ENCODE measurements around the gene ABCC2. TPM values are rescaled to one million over a fixed set of nuclear protein-coding genes. Genes with fewer than 3 reads are reported as not detected.

The ABCC2 gene
- total and polyA plus RNA-seq, 2 donors (not counting 1 experiment from before 2014, with no cell fraction given) = 4.2 to 7.0 TPM

DNA sequence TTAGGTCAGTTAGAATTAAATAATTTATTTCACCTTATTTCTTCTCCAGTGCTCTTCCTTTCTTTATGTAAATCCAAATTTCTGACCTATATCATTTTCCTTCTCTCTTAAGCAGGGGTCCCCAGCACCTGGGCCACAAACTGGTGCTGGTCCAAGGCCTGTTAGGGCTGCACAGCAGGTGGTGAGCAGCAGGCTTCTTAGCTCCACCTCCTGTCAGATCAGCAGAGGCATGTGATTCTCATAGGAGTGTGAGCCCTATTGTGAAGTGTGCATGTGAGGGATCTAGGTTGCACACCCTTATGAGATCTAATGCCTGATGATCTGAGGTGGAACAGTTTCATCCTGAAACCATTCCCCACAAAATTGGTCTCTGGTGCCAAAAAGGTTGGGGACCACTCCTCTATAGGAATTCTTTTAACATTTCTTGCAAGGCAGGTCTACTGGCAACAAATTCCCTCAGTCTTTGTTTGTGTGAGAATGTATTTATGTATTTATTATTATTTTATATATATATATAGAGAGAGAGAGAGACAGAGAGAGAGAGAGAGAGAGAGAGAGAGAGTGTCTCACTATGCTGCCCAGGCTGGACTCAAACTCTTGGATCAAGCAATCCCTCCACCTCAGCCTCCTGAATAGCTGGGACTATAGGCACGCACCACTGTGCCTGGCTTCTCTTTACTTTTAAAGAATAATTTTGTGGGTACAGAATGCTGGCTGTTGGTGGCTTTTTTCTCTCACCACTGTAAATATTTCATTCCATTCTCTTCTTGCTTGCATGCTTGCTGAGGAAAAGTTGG lies 4.3 kb upstream of the ABCC2 start:
- Mint-ChIP-seq H3K4me3 (peak overlapping the region; percentile 69), H3K27me3 (no peaks in the 10 kb centered on the region), H3K27ac (no peak overlapping the region), H3K9me3 (ENCODE audit: insufficient read depth) (no peaks in the 10 kb centered on the region), H3K4me1 (peaks cover 27% of the 10 kb centered on the region)
- peak overlapping the region; percentile 38 for H3K9ac ChIP-seq (ENCODE audit: low read length)
- WGBS (ENCODE audit: insufficient coverage) = no CpG with 5 or more reads among the region's 1 CpG
- peak overlapping the region; percentile 62 for H3K4me2 ChIP-seq (replicated peaks; ENCODE audit: low read depth, low read length, poor library complexity, severe bottlenecking)
- H3K79me2 ChIP-seq (ENCODE audit: control insufficient read depth, insufficient read depth, low read length) = no peaks in the 10 kb centered on the region
- H3K9me3 ChIP-seq (ENCODE audit: control extremely low read depth in 1 of 3, control insufficient read depth in 2 of 3, insufficient read depth in 1 of 3, low read length in 2 of 3) = no peaks in the 10 kb centered on the region
- peaks cover 18 to 25% of the 10 kb centered on the region in 2 donors for H3K4me1 ChIP-seq (ENCODE audit: control insufficient read depth in 2 of 2, insufficient read depth in 2 of 2, low read length in 2 of 2)
- H2AFZ ChIP-seq (ENCODE audit: insufficient read depth, low read depth, low read length, poor library complexity, severe bottlenecking) = no peak overlapping the region
- H3K4me3 ChIP-seq (ENCODE audit: control extremely low read depth in 1 of 5, extremely low read depth in 1 of 5, insufficient read depth in 1 of 5, low read depth in 2 of 5, low read length in 4 of 5) = no peak overlapping the region
- H4K20me1 ChIP-seq (ENCODE audit: control insufficient read depth, insufficient read depth, low read length, poor library complexity, severe bottlenecking) = no peaks in the 10 kb centered on the region
- ChIA-PET CTCF (no interaction called here), POLR2A (no interaction called here)
- ATAC-seq (ENCODE audit: low read depth) = no peak
- H3K36me3 ChIP-seq (replicated peaks in 1 of 2; ENCODE audit: control extremely low read depth in 1 of 2, control insufficient read depth in 1 of 2, extremely low read depth in 1 of 2, insufficient read depth in 2 of 2, low read length in 1 of 2) = no peaks in the 10 kb centered on the region
- peak; percentile 17 for DNase-seq
- TF ChIP-seq, protein P1, sequence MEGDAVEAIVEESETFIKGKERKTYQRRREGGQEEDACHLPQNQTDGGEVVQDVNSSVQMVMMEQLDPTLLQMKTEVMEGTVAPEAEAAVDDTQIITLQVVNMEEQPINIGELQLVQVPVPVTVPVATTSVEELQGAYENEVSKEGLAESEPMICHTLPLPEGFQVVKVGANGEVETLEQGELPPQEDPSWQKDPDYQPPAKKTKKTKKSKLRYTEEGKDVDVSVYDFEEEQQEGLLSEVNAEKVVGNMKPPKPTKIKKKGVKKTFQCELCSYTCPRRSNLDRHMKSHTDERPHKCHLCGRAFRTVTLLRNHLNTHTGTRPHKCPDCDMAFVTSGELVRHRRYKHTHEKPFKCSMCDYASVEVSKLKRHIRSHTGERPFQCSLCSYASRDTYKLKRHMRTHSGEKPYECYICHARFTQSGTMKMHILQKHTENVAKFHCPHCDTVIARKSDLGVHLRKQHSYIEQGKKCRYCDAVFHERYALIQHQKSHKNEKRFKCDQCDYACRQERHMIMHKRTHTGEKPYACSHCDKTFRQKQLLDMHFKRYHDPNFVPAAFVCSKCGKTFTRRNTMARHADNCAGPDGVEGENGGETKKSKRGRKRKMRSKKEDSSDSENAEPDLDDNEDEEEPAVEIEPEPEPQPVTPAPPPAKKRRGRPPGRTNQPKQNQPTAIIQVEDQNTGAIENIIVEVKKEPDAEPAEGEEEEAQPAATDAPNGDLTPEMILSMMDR (IDR thresholded peaks at IDR 0.05) = no peak
- no peak for TF ChIP-seq EZH2 (IDR thresholded peaks at IDR 0.05; ENCODE audit: borderline replicate concordance, insufficient read depth, low read depth, low read length, poor library complexity, severe bottlenecking)
- H3K27ac ChIP-seq (ENCODE audit: low read length in 2 of 2) = no peak overlapping the region
- intact Hi-C loops (cut with micrococcal nuclease) = no loop called here
- H3K27me3 ChIP-seq (replicated peaks in 1 of 4; ENCODE audit: control extremely low read depth in 1 of 4, control insufficient read depth in 3 of 4, insufficient read depth in 4 of 4, low read length in 3 of 4) = no peaks in the 10 kb centered on the region

DNA sequence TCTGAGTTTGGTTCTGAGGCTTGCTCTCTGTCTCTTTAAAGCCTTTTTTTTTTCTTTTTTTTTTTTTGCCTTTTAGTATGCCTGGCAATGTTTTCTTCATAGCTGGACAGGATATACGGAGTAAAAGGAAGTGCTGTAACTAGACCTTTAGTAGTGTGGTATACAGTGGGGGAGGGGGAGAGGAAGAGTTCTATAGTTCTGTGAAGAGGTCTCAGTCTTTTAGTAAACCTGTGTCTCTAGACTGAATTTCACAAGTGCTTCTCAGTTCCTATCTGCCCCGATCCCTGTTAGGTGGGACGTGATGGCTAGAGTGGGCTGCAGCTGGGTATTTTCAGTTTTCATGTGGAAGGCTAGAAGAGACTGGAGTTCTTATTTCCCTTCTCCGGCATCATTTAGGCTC lies 3.1 kb upstream of the ABCC2 start:
- Histone ChIP-seq H3K36me3 (replicated peaks in 1 of 2; ENCODE audit: control extremely low read depth in 1 of 2, control insufficient read depth in 1 of 2, extremely low read depth in 1 of 2, insufficient read depth in 2 of 2, low read length in 1 of 2) (peaks cover 0 to 1% of the 10 kb centered on the region in 2 experiments), H3K4me1 (ENCODE audit: control insufficient read depth in 2 of 2, insufficient read depth in 2 of 2, low read length in 2 of 2) (peaks cover 18 to 25% of the 10 kb centered on the region in 2 donors), H3K4me2 (replicated peaks; ENCODE audit: low read depth, low read length, poor library complexity, severe bottlenecking) (no peak overlapping the region), H3K4me3 (ENCODE audit: control extremely low read depth in 1 of 5, extremely low read depth in 1 of 5, insufficient read depth in 1 of 5, low read depth in 2 of 5, low read length in 4 of 5) (no peak overlapping the region), H3K27ac (ENCODE audit: low read length in 2 of 2) (no peak overlapping the region), H3K9ac (ENCODE audit: low read length) (no peak overlapping the region), H3K9me3 (ENCODE audit: control extremely low read depth in 1 of 3, control insufficient read depth in 2 of 3, insufficient read depth in 1 of 3, low read length in 2 of 3) (no peaks in the 10 kb centered on the region), H3K27me3 (replicated peaks in 1 of 4; ENCODE audit: control extremely low read depth in 1 of 4, control insufficient read depth in 3 of 4, insufficient read depth in 4 of 4, low read length in 3 of 4) (no peaks in the 10 kb centered on the region), H2AFZ (ENCODE audit: insufficient read depth, low read depth, low read length, poor library complexity, severe bottlenecking) (no peak overlapping the region), H3K79me2 (ENCODE audit: control insufficient read depth, insufficient read depth, low read length) (no peaks in the 10 kb centered on the region), H4K20me1 (ENCODE audit: control insufficient read depth, insufficient read depth, low read length, poor library complexity, severe bottlenecking) (no peaks in the 10 kb centered on the region)
- intact Hi-C loops (cut with micrococcal nuclease) = no loop called here
- no CpG with 5 or more reads among the region's 4 CpGs for WGBS (ENCODE audit: insufficient coverage)
- POLR2A ChIA-PET = no interaction called here
- no peaks in the 10 kb centered on the region for H3K27me3 Mint-ChIP-seq
- ATAC-seq (ENCODE audit: low read depth) = no peak
- no peak for DNase-seq
- no peak overlapping the region for H3K4me3 Mint-ChIP-seq
- TF ChIP-seq, protein P1 (IDR thresholded peaks at IDR 0.05) = no peak
- no peak for TF ChIP-seq EZH2 (IDR thresholded peaks at IDR 0.05; ENCODE audit: borderline replicate concordance, insufficient read depth, low read depth, low read length, poor library complexity, severe bottlenecking)
- peaks cover 27% of the 10 kb centered on the region for H3K4me1 Mint-ChIP-seq
- H3K27ac Mint-ChIP-seq = no peak overlapping the region
- H3K9me3 Mint-ChIP-seq (ENCODE audit: insufficient read depth) = no peaks in the 10 kb centered on the region
- CTCF ChIA-PET = no interaction called here
